BLaER1 (cell line): ENCODE results near the gene SEC14L6.
"Not testable (repeated sequence)": the region's sequence is repeated elsewhere in the genome, so short reads cannot be mapped to it uniquely, and the experiment has no call there.

Experiments
- H3K27ac ChIP-seq: shearing (Covaris generic); formaldehyde crosslinking; 2 replicates; pipeline ENCODE4 v1.8.1; 2022
- H3K27me3 ChIP-seq: shearing (Covaris generic); formaldehyde crosslinking; 2 replicates; pipeline ENCODE4 v1.8.1; 2022
- H3K36me3 ChIP-seq: shearing (Covaris generic); formaldehyde crosslinking; 2 replicates; pipeline ENCODE4 v1.8.1; 2022
- H3K4me1 ChIP-seq: shearing (Covaris generic); formaldehyde crosslinking; 2 replicates; pipeline ENCODE4 v1.8.1; 2022
- H3K4me2 ChIP-seq: shearing (Covaris generic); formaldehyde crosslinking; 2 replicates; pipeline ENCODE4 v1.8.1; 2022
- H3K4me3 ChIP-seq: shearing (Covaris generic); formaldehyde crosslinking; 2 replicates; pipeline ENCODE4 v1.8.1; 2022
- H3K9ac ChIP-seq: shearing (Covaris generic); formaldehyde crosslinking; 2 replicates; pipeline ENCODE4 v1.8.1; 2022
- H3K9me3 ChIP-seq: shearing (Covaris generic); formaldehyde crosslinking; 2 replicates; pipeline ENCODE4 v1.8.1; 2022
- H4K20me1 ChIP-seq: shearing (Covaris generic); formaldehyde crosslinking; 2 replicates; pipeline ENCODE4 v1.8.1; 2022
- Cebpa-rat ChIP-seq: shearing (Covaris generic); IDR thresholded peaks from 2 replicates; pipeline ENCODE4 v1.8.1; 2022

Gene SEC14L6

DNA sequence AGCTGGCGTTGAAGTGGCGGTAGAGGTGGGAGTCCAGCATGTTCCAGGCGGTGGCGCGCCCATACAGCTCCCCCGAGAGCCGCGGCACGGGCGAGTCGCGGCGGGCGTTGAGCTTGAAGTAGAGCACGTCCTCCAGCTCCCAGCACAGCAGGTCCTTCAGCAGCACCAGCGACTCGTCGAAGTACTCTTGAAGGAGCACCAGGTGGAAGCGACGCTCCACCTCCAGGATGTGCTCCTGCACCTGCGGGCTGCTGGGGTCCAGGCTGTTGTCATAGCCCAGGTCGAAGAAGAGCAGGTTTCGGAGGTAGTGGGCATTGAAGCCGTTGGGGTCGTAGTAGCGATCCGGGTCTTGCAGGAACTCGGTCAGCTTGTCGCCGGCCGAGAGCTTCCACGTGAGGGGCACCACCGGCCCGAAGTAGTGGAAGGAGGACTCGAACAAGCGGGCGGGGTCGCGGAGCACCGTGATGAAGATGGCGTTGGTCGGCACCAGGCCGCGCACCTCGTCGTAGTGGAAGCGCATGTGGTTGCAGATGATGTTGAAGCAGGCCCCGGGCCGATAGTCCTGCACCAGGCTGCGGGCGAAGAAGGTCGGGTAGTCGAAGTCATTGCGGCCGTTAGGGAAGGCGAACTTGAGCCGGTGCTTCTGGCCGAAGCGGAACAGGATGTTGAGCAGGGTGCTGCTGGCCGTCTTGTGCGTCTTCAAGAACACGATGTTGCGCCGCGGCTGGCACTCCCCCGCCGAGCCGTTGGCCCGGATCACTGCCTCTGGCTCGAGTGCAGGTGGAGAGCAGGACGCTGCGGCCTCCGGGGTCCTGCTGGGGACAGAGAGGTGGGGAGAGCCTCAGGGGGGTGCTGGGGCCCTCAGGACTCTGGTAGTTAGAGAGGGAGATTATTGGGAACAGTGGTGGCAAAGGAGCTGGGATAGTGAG, 9.0 kb upstream of the SEC14L6 start:
- TF ChIP-seq Cebpa-rat: no peak
- Histone ChIP-seq H3K36me3 (no peaks in the 10 kb centered on the region), H3K27ac (no peak overlapping the region), H3K4me1 (no peaks in the 10 kb centered on the region), H3K4me3 (no peak overlapping the region), H3K4me2 (no peak overlapping the region), H4K20me1 (no peaks in the 10 kb centered on the region), H3K27me3 (no peaks in the 10 kb centered on the region), H3K9me3 (no peaks in the 10 kb centered on the region), H3K9ac (no peak overlapping the region)

DNA sequence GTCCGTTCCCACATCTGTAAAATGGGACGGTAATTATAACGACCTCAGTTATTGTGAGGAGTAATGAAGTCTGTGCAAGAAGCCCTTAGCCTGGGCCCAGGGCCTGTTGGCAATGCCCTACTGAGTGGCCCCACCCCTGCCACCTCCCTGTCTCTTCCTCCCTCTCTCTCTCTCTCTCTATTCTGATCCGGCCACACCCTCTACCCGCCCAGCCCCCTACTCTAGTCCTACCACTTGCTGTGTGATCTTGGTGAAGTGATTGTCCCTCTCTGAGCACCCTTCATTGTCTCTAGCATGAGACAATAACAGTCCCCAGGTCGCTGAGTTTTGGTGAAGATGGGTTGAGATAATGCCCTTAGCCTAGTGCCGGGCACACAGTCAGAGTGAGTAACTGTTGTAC, 7.4 kb upstream of the SEC14L6 start:
- no peak for TF ChIP-seq Cebpa-rat
- H3K9ac ChIP-seq: no peak overlapping the region
- no peak overlapping the region for H3K4me2 ChIP-seq
- no peaks in the 10 kb centered on the region for H3K27me3 ChIP-seq
- no peaks in the 10 kb centered on the region for H3K9me3 ChIP-seq
- no peak overlapping the region for H3K4me3 ChIP-seq
- no peak overlapping the region for H3K27ac ChIP-seq
- no peaks in the 10 kb centered on the region for H4K20me1 ChIP-seq
- no peaks in the 10 kb centered on the region for H3K4me1 ChIP-seq
- H3K36me3 ChIP-seq: no peaks in the 10 kb centered on the region

DNA sequence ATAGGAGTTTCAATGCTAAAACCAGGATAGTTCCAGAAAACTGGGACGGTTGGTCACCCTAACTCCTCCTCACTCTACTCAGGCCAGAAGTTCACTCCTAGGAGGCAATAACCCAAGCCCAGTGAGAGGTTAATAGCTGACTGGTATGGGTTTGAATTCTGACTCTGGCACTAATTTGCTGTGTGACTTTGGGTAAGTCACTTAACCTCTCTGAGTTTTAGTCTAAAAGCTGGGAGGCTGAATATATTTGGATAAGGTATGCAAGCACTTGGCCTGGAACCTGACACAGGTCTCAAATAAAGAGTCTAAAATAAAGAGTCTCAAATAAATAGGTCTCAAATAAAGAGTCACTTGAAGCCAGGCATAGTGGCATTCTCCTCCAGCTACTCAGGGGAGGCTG, 6.2 kb upstream of the SEC14L6 start:
- Histone ChIP-seq H3K9ac (no peak overlapping the region), H3K36me3 (no peaks in the 10 kb centered on the region), H3K4me3 (no peak overlapping the region), H3K9me3 (no peaks in the 10 kb centered on the region), H4K20me1 (no peaks in the 10 kb centered on the region), H3K4me1 (no peaks in the 10 kb centered on the region), H3K27ac (no peak overlapping the region), H3K27me3 (no peaks in the 10 kb centered on the region), H3K4me2 (no peak overlapping the region)
- no peak for TF ChIP-seq Cebpa-rat

DNA sequence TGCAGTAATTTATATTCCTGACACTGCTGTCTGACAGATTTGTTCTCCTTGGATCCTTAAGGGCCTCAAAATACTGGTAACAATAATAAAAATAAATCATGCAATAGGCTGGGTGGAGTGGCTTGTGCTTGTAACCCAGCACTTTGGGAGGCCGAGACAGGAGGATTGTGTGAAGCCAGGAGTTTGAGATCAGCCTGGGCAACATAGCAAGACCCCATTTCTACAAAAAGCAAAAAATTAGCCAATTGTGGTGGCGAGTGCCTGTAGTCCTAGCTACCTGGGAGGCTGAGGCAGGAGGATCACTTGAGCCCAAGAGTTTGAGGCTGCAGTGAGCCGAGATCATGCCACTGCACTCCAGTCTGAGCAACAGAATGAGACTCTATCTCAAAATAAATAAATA, 5.3 kb upstream of the SEC14L6 start:
- not testable (repeated sequence) for H3K4me3 ChIP-seq, H3K27me3 ChIP-seq, H3K4me1 ChIP-seq, H3K9me3 ChIP-seq, H4K20me1 ChIP-seq, H3K9ac ChIP-seq, H3K27ac ChIP-seq, H3K36me3 ChIP-seq, H3K4me2 ChIP-seq

DNA sequence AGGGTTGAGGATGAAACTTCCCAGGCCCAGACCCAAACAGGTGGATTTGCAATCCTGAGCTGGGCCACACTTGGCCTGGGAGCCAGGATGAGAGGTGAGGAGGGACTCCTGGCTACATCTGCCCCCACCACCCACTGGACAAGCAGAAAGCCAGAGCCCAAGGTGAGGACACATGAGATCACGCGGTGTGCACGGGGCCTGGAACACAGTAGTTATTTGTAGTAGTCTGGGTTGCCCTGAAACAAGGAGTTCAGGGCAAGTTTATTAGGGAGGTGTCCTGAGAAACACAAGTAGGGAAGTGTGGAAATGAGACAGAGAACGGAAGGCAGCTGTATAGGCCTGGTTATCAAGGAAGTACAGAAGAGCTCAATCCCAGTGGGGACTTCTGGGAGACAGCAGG, 647 bp upstream of the SEC14L6 start:
- H3K4me2 ChIP-seq: no peak overlapping the region
- H3K4me3 ChIP-seq: no peak overlapping the region
- TF ChIP-seq Cebpa-rat: no peak
- H3K27ac ChIP-seq: no peak overlapping the region
- no peaks in the 10 kb centered on the region for H3K4me1 ChIP-seq
- H3K36me3 ChIP-seq: no peaks in the 10 kb centered on the region
- no peaks in the 10 kb centered on the region for H4K20me1 ChIP-seq
- no peaks in the 10 kb centered on the region for H3K27me3 ChIP-seq
- no peaks in the 10 kb centered on the region for H3K9me3 ChIP-seq
- no peak overlapping the region for H3K9ac ChIP-seq

GRCh38 chr22:30542811-30543188, 3.7 kb downstream of the SEC14L6 start:
- Histone ChIP-seq H4K20me1 (no peaks in the 10 kb centered on the region), H3K9me3 (no peaks in the 10 kb centered on the region), H3K27ac (no peak overlapping the region), H3K9ac (no peak overlapping the region), H3K4me1 (no peaks in the 10 kb centered on the region), H3K4me2 (no peak overlapping the region), H3K4me3 (no peak overlapping the region), H3K27me3 (no peaks in the 10 kb centered on the region), H3K36me3 (no peaks in the 10 kb centered on the region)
- TF ChIP-seq Cebpa-rat: no peak

DNA sequence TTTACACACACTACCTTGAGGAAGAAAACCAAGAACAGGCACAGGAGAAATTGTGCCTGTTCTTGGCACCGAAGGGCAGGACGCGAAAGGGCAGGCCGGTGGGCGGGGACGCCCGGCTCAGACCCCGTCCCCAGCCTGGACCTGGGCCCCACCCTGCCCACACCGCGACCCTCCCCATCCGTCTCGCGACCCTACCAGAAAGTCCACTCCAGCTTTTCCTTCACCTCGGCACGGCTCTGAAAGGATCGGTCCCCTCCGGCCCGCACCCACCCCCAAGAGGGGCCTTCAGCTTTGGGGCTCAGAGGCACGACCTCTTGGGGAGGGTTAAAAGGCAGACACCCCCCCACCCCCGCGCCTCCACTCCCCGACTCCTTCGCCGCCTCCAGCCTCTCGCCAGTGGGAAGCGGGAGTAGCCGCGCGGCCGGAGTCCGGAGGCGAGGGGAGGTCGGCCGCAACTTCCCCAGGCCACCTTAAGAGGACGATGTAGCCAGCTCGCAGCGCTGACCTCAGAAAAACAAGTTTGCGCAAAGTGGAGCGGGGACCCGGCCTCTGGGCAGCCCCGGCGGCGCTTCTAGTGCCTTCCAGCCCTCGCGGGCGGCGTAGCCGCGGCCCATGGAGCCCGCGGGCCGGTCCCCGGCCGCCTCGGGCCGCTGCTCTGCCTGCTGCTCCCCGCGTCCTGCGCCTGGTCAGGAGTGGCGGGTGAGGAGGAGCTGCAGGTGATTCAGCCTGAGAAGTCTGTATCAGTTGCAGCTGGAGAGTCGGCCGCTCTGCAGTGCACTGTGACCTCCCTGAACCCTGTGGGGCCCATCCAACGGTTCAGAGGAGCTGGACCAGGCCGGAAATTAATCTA, 4.4 kb downstream of the SEC14L6 start:
- no peaks in the 10 kb centered on the region for H3K9me3 ChIP-seq
- no peak overlapping the region for H3K9ac ChIP-seq
- no peaks in the 10 kb centered on the region for H3K27me3 ChIP-seq
- H3K36me3 ChIP-seq: no peaks in the 10 kb centered on the region
- H3K4me3 ChIP-seq: no peak overlapping the region
- no peaks in the 10 kb centered on the region for H3K4me1 ChIP-seq
- H4K20me1 ChIP-seq: no peaks in the 10 kb centered on the region
- no peak overlapping the region for H3K4me2 ChIP-seq
- TF ChIP-seq Cebpa-rat: no peak
- no peak overlapping the region for H3K27ac ChIP-seq

- H3K4me2 ChIP-seq, H3K27me3 ChIP-seq, H3K9me3 ChIP-seq, H3K36me3 ChIP-seq, H3K9ac ChIP-seq, H3K4me3 ChIP-seq, H4K20me1 ChIP-seq, H3K27ac ChIP-seq, H3K4me1 ChIP-seq: not testable (repeated sequence)
These were observed 5.0 kb downstream of the SEC14L6 start for GRCh38 chr22:30541511-30541910.

GRCh38 chr22:30539368-30539767, 7.2 kb downstream of the SEC14L6 start:
- no peak overlapping the region for H3K27ac ChIP-seq

DNA sequence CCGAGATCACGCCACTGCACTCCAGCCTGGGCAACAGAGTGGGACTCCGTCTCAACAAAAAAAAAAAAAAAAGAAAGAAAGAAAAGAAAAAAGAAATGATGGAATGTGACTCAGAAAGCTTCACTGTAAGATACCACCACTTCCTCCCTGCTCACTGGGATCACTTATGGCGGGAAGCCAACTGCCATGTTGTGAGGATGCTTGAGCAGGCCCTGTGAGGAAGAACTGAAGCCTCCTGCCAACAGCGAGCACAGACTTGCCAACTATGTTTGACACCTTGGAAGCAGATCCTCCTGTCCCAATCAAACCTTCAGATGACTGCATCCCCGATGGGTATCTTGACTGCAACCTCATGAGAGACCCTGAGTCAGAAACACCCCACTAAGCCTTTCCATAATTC, 8.3 kb downstream of the SEC14L6 start:
- Histone ChIP-seq H3K9me3 (no peaks in the 10 kb centered on the region), H3K4me1 (no peaks in the 10 kb centered on the region), H3K9ac (no peak overlapping the region), H4K20me1 (no peaks in the 10 kb centered on the region), H3K4me2 (no peak overlapping the region), H3K27ac (no peak overlapping the region), H3K4me3 (no peak overlapping the region), H3K36me3 (no peaks in the 10 kb centered on the region), H3K27me3 (no peaks in the 10 kb centered on the region)
- no peak for TF ChIP-seq Cebpa-rat

More at GRCh38 chr22:30539368-30539767, 7.2 kb downstream of the SEC14L6 start:
- no peaks in the 10 kb centered on the region for H3K27me3 ChIP-seq
- H3K4me2 ChIP-seq: no peak overlapping the region
- H3K9ac ChIP-seq: no peak overlapping the region
- TF ChIP-seq Cebpa-rat: no peak
- no peaks in the 10 kb centered on the region for H3K4me1 ChIP-seq
- H3K36me3 ChIP-seq: no peaks in the 10 kb centered on the region
- H3K9me3 ChIP-seq: no peaks in the 10 kb centered on the region
- H3K4me3 ChIP-seq: no peak overlapping the region
- H4K20me1 ChIP-seq: no peaks in the 10 kb centered on the region
